GM21529 (cell line): ENCODE measurements around the gene LDLRAD4.

ENCODE experiments used
- ATAC-seq: cut with Tn5 transposase; IDR thresholded peaks from one replicate; pipeline ENCODE4 v1.9.1; 2021; ENCODE audit not compliant: unreplicated experiment

Gene LDLRAD4

DNA sequence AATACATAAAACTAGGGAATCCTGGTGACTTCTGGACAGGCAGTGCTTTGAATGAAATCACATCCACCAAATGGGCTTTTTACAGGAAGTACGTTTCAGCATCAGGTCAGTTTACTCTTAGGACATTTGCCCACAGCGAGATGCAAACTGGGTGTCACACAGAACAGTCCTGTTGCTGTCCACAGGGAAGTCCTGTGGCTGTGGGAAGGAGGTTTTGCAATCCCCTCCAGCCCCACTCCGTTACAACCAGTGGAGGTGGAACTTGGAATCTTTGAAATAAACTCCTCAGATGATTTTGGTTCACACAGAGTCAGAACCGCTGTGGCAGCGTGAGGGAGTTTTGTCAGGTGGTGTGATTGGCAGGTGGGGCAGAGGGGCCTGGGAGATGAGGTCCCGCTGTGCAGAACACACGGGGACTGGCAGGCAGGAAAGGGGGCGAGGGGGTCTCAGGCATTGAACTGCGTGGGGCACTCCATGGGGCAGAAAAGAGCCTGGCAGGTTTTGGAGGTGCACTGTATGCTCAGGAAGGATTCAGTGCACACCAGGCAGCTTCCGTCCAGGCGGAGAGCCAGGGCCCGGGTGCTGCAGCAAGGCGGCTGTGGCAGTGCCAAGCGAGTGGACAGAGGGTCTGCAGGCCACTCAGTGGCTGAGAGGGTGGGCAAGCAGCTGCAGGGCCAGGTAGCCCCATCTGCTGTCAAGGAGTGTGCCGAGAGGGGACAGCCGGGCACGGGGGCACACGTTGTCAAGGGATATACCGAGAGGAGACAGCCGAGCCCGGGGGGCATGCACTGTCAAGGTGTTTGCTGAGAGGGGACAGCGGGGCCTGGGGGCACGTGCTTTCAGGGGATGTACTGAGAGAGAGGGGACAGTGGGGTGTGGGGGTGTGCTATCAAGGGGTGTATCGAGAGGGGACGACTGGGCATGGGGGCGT lies 148.7 kb downstream of the LDLRAD4 start:
- ATAC-seq, result no peak

DNA sequence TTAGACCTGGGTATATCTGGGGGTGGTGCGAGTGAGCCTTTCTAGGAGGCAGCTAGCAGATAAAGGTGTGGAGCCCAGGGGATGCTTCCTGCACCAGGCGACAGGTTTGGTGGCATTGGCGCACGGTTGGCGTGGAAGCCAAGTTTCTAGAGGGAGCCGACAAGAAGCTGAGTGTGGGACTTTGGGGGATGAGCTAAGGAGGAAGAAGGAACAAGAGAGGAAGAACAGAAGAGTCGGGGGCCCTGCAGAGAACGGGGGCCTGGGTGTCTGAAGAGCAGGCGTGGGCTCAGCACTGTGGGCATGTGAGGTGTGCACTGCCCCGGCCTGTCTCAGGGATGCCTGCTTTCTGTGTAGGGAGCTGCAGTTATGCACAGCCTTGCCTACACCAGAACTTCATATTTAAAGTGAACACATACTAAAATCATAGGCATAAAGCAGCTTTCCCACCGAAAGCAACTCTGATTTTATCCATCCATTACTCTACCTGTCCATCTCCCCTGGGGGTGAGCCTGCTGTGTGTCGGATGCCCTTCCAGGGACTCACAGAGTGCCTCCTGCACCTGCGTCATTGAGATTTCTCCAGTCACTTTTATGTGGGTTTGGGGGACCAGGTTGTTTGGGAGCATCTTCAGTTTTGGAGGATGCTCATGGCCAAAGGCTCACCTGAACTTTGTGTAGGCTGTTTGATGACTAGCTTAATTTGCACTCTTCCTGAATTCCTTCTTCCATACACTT lies 149.7 kb downstream of the LDLRAD4 start:
- ATAC-seq, result no peak

DNA sequence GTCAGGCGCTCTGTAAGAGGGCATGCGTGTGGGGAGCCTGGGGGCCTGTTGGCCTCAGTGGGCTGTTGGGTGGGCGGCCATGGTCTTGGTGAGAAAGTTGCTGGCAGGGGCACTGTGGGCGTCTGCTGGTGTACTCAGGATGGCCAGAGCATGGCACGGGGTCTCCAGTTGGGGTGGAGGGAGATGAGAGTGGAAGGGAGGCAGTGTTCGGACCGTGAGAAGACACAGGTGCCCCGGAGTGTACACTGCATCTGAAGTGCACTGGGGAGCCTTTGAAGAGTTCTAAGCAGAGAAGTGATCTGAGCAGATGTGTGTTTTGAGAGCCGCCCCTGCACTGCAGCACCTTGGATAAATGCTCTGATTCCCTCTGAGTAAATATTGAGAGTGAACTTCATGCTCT lies 150.8 kb downstream of the LDLRAD4 start:
- ATAC-seq, result no peak

DNA sequence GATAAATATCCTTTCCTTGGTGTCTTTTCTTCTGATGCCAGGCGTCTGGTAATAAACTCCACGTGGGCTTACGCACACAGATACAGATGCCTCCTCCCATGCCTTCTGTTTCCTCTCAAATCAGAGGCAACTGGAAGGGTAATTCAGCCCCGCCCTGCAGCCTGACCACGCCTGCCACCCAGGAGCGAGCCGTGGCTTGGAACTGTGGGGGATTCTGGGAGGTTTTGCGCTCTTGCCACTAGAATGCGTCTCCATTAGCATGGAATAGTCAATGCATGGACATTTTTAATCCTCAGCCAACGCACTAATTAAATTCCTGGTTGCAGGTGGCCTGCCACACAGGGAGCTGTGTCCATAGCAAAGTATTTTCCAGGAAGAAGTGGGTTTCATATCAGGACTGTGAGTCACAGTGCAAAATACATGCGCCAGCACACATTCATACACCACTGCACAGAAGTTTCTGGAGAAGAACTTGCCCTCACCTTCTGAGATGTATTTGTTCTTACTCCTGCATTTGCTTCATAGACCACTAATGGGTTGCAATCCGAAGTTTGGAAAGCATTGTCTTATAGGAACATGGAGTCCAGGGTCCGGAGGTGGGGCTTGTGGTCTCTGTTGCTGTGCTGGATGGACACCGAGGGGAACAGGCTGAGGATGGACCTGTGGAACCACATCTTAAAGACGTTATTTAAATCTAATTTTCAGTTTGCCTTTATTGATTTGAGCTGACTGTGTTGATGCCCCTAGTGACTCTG lies 151.4 kb downstream of the LDLRAD4 start:
- ATAC-seq, result no peak

DNA sequence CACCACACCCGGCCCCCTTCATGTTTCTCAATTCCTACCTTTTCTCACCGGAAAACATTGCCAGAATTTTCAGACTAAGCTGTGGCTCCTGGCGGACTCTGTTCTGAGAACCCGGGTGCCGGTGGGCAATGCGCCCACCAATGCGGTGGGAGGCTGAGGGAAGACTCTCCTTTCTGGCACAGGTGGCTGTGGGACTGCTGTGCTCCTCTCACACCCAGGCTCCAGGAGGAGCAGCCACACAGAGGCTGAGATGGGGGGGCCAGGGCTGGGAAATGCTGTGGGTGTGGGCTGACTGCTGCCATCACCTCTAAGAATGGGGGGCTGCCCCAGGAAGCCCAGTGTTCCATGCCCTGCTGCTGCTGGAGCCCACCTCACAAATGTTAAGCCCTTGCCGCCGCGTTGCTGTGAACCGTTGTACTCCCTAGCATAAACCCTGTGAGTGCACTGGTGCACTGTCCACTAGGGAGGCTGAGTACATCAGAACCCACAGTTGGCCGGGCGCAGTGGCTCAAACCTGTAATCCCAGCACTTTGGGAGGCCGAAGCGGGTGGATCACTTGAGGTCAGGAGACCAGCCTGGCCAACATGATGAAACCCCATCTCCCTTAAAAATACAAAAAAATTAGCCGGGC lies 152.6 kb downstream of the LDLRAD4 start:
- ATAC-seq, result no peak

DNA sequence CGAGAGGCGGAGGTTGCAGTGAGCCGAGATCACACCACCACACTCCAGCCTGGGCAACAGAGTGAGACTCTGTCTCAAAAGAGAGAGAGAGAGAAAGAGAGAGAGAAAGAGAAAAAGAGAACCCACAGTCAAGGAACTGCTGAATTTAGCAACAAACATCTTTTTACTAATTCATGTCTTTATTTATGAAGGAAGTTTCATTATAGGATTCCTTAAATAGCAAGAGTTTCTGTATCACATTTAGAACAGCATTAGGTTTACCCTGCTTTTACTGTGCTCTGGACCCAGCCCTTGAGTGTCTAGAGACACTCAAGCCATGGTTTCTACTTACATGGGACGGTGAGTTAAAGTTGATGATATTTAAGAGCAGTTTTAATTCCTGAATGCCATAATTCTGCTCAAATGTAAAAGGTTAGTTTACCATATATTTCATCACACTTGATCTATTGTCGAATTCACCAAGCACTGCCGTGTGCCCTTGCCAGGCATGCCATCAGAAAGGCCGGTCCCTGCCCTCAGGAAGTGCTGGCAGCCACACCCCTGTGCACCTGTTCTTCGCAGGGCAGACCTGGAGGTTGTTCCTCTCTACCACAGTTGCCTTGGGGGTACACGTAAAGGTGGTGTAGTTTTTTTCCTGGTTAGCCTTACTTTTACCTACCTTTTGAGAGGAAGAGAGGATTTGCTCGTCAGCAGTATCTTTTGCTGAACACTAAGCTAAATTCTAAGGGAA lies 153.3 kb downstream of the LDLRAD4 start:
- no peak for ATAC-seq

DNA sequence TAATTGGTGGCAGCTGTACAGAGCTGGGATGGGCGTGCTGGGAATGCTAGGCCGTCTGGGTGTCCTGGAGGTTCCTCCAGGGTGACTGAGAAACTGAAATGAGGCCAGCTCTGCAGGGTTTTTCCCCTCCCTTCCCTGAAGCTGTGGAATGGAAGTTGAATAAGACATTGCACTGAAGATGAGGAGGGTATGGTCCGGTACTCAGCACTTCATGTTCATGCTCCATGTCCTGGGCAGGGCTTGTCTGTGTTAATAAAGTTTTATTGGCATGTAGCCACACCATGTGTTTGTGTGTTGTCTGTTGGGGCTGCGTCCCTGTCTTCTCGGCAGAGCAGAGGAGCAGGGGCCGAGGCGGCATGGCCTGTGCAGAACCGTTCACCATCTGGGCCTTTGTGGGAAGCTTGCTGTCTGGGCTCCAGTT lies 154.0 kb downstream of the LDLRAD4 start:
- no peak for ATAC-seq

DNA sequence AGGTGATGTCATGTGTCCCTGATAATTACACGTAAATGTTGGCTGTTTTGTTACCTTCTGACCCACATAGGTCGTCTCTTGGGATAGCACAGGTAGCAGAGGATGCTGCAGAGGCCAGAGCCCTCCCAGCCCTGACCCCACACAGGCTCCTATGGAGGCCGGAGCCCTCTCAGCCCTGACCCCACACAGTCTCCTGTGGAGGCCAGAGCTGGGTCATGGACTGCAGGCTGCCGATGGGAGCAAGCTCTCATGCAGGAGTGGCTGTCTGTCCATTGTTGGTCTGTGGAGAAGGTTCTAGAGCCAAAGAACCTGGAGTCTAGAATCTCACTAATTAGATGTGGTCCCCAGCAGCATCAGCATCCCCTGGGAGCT lies 155.5 kb downstream of the LDLRAD4 start:
- no peak for ATAC-seq

DNA sequence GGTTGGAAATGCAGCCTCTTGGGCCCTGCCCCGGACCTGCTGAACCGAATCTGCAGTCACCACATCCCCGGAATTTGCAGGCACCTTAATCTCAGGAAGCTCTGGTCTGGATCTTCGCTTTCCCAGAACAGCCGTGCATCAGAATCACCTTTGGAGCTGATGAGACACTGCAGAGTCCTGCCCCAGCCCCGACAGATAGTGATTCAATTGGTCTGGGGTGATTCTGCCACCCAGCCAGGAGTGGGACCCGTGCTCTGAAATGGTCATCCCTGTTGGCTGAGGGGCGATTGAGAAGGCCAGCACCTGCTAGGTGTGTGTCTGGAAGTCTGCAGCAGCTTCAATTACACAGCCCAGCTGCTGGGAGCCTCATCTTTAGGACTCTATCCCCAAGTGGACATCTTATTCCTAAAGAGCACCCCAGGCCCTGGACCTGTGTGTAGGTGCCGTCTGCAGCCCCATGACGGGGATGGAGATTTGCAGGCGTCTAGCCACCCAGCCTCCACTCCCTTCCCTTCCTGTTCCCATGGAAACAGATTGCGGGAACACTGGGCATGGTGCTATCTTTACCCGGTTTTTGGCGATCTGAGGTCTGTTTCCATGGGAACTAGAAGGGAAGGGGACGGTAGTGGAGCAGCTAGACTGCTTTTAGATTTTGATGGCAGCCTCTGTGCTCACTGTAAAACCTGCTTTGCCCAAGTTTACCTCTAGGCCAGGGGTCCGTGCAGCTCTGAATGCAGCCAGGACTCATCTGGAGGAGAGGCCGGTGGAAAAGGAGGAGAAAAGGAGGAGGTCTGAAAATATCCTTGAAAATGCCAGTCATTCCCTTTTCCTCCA lies 156.1 kb downstream of the LDLRAD4 start:
- ATAC-seq, result peak; percentile 11

DNA sequence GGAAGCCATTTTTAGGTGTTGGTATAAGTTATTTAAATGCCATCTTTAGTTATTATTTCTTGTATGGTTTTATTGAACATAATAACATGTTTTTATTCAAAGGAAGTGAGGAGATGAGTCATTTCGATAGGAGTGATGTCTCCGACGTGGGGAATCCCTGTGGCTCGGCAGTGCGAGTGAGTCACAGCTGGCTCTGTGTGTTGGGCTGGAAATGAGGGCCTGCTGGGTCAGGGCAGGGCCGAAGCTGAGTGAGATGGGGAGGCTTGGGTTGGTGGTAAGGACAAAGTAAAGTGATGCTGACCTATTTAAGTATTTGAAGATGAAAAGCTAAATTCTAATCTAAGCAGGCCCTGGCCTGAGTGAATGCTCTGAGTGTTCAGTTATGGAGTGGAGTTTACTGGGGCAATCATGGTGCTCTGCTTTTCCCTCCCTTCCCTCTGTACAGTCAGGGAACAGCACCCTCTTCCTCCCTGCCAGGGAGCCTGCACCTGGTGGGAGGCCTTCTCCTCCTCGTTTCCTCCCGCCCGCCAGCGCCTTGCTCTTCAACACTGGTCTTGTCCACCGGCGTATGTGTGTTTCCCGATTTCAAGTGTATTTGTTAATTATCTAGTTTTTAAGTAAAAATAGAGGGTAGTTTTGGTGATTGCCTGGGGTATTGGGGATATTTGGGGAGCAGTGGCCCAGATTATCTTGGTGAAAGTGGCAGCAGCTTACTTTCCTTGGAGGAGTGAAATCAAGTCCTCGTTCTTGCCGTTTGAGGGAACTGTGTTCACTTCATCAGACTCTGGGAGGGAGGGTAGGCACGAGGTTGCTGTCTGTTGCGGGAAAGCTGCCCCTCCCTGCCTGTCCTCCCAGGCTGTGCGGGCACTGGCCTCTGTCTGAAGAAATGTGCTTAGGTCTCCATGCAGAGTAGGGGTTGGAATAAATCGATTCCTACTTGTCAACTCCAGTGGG lies 157.0 kb downstream of the LDLRAD4 start:
- peak; percentile 94 for ATAC-seq

DNA sequence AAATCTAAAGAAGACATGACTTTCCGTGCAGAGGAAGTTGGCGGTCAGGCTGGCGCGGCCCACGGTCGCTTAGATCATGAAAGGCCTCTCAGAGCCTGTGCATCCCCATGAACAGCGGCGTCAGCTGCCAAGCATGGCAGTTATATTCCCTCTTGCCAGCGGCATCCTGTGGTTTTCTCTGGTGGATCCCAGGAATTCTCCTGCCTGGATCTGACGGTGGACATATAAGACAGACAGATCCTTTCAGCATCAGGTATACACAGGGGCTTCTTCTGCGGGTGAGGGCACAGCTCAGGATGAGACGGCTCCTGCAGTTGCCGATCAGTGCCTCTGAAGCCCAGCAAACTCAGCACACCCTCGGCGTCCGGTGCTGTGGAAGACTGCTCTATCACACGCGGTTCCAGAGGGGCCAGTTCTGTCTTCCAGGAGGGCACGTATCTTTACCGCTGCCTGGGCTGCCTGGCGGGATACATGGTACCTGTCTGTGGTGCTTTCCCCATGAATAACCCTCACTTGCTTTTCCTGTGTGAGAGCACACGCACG lies 157.8 kb downstream of the LDLRAD4 start:
- no peak for ATAC-seq

DNA sequence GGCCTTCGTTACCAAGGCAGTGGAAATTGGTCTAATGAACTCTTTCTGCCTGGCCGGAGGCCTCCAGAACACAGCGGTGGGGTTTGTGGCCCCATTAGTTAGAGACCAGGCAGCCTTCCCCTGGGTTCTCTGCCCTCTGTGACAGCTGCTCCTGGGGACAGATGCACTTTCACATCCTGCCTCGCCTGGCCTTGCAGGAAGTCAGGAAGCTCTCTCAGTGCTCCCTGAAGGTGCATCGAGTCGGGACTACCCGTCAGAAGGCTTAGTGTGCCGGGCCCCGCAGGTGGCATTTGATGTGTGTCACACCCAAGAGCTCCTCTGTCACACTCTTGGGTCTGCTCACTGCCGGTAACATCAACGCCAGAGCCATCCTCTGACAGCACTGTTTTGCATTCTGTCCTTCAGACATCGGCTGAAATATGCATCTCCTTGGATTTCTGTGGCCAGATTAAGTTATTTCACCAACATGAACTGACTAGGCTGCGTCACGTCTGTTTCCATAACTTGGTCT lies 158.3 kb downstream of the LDLRAD4 start:
- ATAC-seq, result no peak

DNA sequence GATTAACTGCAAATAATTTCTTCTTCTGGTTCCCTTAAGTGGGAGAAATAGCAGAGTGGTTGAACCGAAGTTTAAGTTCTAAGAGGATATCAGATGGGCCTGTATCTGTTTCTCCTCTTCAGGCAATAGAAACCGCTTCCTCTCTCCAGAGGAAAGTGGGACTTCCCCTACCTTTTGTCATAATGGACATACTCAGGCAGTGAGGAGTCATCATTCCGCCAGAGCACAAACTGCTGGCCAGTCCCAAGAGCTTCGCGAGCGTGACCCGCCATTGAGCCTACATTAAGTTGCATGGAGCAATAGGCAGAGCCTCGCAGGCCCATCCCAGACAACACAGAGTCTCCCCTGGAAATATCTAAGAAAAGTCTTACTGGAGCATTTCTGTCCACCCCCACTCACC lies 158.9 kb downstream of the LDLRAD4 start:
- ATAC-seq, result no peak

DNA sequence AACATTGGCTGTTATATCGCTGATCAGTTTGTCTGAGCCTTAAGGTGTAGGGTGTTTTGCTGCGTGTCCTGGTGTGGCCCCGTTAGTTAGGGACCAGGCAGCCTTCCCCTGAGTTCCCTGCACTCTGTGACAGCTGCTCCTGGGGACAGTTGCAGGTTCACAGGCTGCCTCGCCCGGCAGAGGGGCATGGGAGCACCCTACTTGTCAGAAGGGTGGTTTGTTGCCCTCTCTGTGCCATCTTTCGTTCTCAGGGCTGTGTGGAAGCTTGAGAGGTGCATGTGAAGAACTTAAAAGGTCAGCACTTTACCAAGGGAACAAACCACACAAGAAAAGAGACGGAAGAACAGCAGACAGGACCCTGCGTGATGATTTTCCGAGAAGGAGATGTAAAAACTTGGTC lies 159.6 kb downstream of the LDLRAD4 start:
- ATAC-seq, result no peak

DNA sequence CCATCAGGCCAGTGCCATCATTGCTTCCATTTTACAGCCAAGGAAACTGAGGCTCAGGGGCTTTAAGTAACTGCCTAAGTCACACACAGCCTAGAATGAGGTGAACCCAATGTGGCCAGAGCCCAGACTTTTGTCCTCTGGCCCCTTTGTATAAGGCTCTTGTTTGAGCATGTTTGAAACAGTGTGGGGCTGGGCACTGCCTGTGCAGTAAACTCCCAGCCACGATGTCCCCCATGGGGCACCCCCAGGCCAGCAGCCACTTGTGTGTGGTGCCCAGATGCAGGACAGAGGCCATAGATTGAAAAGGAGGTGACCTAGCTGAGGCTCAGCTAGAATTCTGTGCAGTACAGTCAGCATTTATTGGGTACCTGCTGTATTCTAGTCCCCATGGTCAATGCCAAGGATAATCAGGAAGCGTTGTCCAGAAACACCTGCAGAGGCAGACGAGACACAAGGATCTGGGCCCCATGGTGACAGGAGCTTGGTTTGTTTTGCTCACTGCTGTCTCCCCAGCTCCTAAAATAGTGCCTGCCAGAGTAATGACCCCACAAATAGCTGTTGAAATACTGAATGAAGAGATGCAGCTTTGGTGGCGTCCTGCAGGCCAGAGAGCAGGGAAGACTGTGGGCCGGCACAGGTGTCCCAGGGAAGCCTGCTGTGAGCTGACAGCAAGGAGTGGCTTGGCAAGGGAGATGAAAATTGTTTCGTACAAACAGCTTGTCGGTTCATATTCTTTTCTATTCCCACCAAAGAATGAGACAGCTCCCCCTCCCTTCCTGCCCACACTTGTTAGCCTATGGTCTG lies 160.7 kb downstream of the LDLRAD4 start:
- no peak for ATAC-seq

DNA sequence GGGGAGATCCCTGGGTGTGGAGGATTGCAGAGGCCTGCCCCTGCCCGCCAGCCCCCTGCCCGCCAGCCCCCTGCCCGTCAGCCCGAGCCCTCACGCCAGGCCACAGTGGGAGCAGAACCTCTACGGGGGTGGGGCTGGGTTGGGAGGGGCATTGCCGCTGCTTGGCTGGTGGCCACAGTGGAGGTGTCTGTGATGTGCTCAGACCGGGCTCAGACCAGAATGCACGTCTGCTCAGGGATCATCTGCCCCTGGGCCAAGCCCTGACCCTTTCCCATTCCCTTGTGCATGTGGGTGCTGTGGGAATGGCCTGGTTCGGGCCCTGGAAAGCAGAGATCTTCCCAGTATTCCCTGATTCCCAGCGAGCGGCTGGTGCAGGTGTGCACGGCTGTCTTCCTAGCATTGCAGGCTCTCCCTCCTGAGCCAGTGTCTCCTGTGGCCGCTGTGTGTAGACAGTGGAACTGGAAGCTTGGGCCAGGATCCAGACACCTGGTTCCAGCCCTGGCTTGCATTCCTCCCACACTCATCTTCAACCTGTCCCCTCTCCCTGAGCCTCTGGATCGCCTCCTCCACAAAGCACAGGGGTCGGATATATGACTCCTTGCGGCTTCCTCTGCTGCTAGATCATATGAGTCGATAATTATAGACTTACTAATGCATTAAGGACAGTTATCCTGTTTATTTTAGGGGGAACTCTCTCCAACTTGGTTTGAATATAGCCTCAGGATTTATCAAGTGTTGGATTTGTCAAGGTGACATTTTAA lies 161.6 kb downstream of the LDLRAD4 start:
- no peak for ATAC-seq
